ENCODE results near the gene HMG20B. TPM values are rescaled to one million over a fixed set of nuclear protein-coding genes. Genes with fewer than 3 reads are reported as not detected.

The HMG20B gene
- polyA plus RNA-seq, 1 donor (not counting 4 experiments of a cell fraction or from before 2014, with no cell fraction given) = 27.9 TPM

GRCh38 chr19:3530389-3530788 is 42.4 kb upstream of the HMG20B start:
- FAIRE-seq (no peak), DNase-seq (ENCODE audit: low read depth, low spot score) (no peak)
- Histone ChIP-seq H3K27me3 (ENCODE audit: control insufficient read depth, extremely low read depth, insufficient read depth, low read length) (no peaks in the 10 kb centered on the region), H3K36me3 (ENCODE audit: control insufficient read depth in 2 of 2, extremely low read depth in 1 of 2, insufficient read depth in 2 of 2, low read length in 2 of 2) (peaks cover 11 to 35% of the 10 kb centered on the region in 2 experiments), H4K20me1 (ENCODE audit: control insufficient read depth, extremely low read depth, insufficient read depth, low read length) (peaks cover 4% of the 10 kb centered on the region), H3K4me3 (ENCODE audit: control insufficient read depth in 2 of 3, extremely low read depth in 1 of 3, insufficient read depth in 2 of 3, low read depth in 1 of 3, low read length in 3 of 3) (no peak overlapping the region), H3K79me2 (ENCODE audit: control insufficient read depth, insufficient read depth, low read length) (no peaks in the 10 kb centered on the region), H3K9me1 (ENCODE audit: control insufficient read depth, extremely low read depth, insufficient read depth, low read length) (no peaks in the 10 kb centered on the region), H3K27ac (ENCODE audit: control insufficient read depth, insufficient read depth, low read length) (no peak overlapping the region), H3K9me3 (ENCODE audit: control insufficient read depth, low read depth, low read length) (no peaks in the 10 kb centered on the region), H3K4me2 (ENCODE audit: control insufficient read depth, extremely low read depth, insufficient read depth, low read depth, low read length) (no peak overlapping the region), H3K4me1 (ENCODE audit: control insufficient read depth, extremely low read depth, insufficient read depth, low read length) (no peaks in the 10 kb centered on the region), H2AFZ (ENCODE audit: control insufficient read depth, low read length) (no peak overlapping the region), H3K9ac (ENCODE audit: control insufficient read depth, extremely low read depth, insufficient read depth, low read length) (no peak overlapping the region)
- TF ChIP-seq CTCF (optimal IDR thresholded peaks at IDR 0.05 in 1 of 3, IDR thresholded peaks at IDR 0.05 in 1 of 3, conservative IDR thresholded peaks at IDR 0.05 in 1 of 3; ENCODE audit: extremely low read depth in 1 of 3, insufficient read depth in 2 of 3, low read length in 3 of 3) (no peak), EZH2 (IDR thresholded peaks at IDR 0.05; ENCODE audit: low read length) (no peak)
- dilution Hi-C loops (cut with MboI; ENCODE audit: extremely low pct_ligation_motif_present, low sequenced_read_pairs) = no loop called here

GRCh38 chr19:3531716-3532115 is 41.0 kb upstream of the HMG20B start:
- Histone ChIP-seq H2AFZ (ENCODE audit: control insufficient read depth, low read length) (no peak overlapping the region), H3K4me1 (ENCODE audit: control insufficient read depth, extremely low read depth, insufficient read depth, low read length) (no peaks in the 10 kb centered on the region), H3K36me3 (ENCODE audit: control insufficient read depth in 2 of 2, extremely low read depth in 1 of 2, insufficient read depth in 2 of 2, low read length in 2 of 2) (peaks cover 11 to 32% of the 10 kb centered on the region in 2 experiments), H3K79me2 (ENCODE audit: control insufficient read depth, insufficient read depth, low read length) (no peaks in the 10 kb centered on the region), H3K4me2 (ENCODE audit: control insufficient read depth, extremely low read depth, insufficient read depth, low read depth, low read length) (no peak overlapping the region), H4K20me1 (ENCODE audit: control insufficient read depth, extremely low read depth, insufficient read depth, low read length) (peaks cover 4% of the 10 kb centered on the region), H3K9me3 (ENCODE audit: control insufficient read depth, low read depth, low read length) (no peaks in the 10 kb centered on the region), H3K27ac (ENCODE audit: control insufficient read depth, insufficient read depth, low read length) (no peak overlapping the region), H3K9me1 (ENCODE audit: control insufficient read depth, extremely low read depth, insufficient read depth, low read length) (no peaks in the 10 kb centered on the region), H3K27me3 (ENCODE audit: control insufficient read depth, extremely low read depth, insufficient read depth, low read length) (no peaks in the 10 kb centered on the region), H3K4me3 (ENCODE audit: control insufficient read depth in 2 of 3, extremely low read depth in 1 of 3, insufficient read depth in 2 of 3, low read depth in 1 of 3, low read length in 3 of 3) (no peak overlapping the region), H3K9ac (ENCODE audit: control insufficient read depth, extremely low read depth, insufficient read depth, low read length) (no peak overlapping the region)
- no peak for FAIRE-seq
- dilution Hi-C loops (cut with MboI; ENCODE audit: extremely low pct_ligation_motif_present, low sequenced_read_pairs) = no loop called here
- no peak for DNase-seq (ENCODE audit: low read depth, low spot score)
- TF ChIP-seq EZH2 (IDR thresholded peaks at IDR 0.05; ENCODE audit: low read length) (no peak), CTCF (optimal IDR thresholded peaks at IDR 0.05 in 1 of 3, IDR thresholded peaks at IDR 0.05 in 1 of 3, conservative IDR thresholded peaks at IDR 0.05 in 1 of 3; ENCODE audit: extremely low read depth in 1 of 3, insufficient read depth in 2 of 3, low read length in 3 of 3) (no peak)

Data from keratinocyte (primary cell).